CD14-positive monocyte (primary cell): ENCODE data around the gene FAF1. TPM values are rescaled to one million over a fixed set of nuclear protein-coding genes. Genes with fewer than 3 reads are reported as not detected.

Source experiments
- DNase-seq, 3 donors: peaks; one replicate each; pipeline ENCODE4 v3.0.0-alpha.2; 2011 to 2022
- H2AFZ ChIP-seq: 2 replicates; pipeline ENCODE4 v1.6.0; 2012; ENCODE audit warnings: mild to moderate bottlenecking, low read depth, low read length, inconsistent platforms; ENCODE audit not compliant: insufficient read depth, poor library complexity, severe bottlenecking
- H3K27ac ChIP-seq, 2 donors: 1 replicate in 1 of 2; 2 replicates in 1 of 2; pipeline ENCODE4 v1.5.1; 2012 to 2013; ENCODE audit warnings: low read length in 2 of 2, control low read depth in 1 of 2, inconsistent platforms in 1 of 2, low read depth in 1 of 2, mild to moderate bottlenecking in 1 of 2
- H3K27me3 ChIP-seq, 2 donors: one replicate each; pipeline versions ENCODE4 v1.6.0 to v1.6.1; 2011 to 2013; ENCODE audit warnings: low read length in 2 of 2; ENCODE audit not compliant: control insufficient read depth in 2 of 2, insufficient read depth in 2 of 2
- H3K36me3 ChIP-seq, 2 donors: replicated peaks in 1 of 2; 1 replicate in 1 of 2; 2 replicates in 1 of 2; pipeline versions ENCODE4 v1.5.1 to v1.6.1; 2012 to 2013; ENCODE audit warnings: low read length in 2 of 2, control low read depth in 1 of 2, inconsistent platforms in 1 of 2, mild to moderate bottlenecking in 1 of 2; ENCODE audit not compliant: insufficient read depth in 2 of 2, control insufficient read depth in 1 of 2
- H3K4me1 ChIP-seq, 2 donors: 1 replicate in 1 of 2; 2 replicates in 1 of 2; pipeline versions ENCODE4 v1.5.1 to v1.6.1; 2012 to 2013; ENCODE audit warnings: low read length in 2 of 2, control low read depth in 1 of 2, inconsistent platforms in 1 of 2, mild to moderate bottlenecking in 1 of 2, moderate library complexity in 1 of 2; ENCODE audit not compliant: insufficient read depth in 2 of 2, control insufficient read depth in 1 of 2
- H3K4me2 ChIP-seq: replicated peaks from 2 replicates; pipeline ENCODE3; 2012; ENCODE audit warnings: low read length, moderate library complexity, mild to moderate bottlenecking; ENCODE audit not compliant: poor library complexity, severe bottlenecking; ENCODE audit errors: extremely low read depth
- H3K4me3 ChIP-seq, 3 experiments: fragments of 200-600 bp in 1 of 3; sonication (generic) in 1 of 3; replicated peaks in 1 of 3; 1 replicate in 2 of 3; 2 replicates in 1 of 3; pipeline ENCODE4 v1.5.1; 2011 to 2013; ENCODE audit warnings: low read length in 3 of 3, mild to moderate bottlenecking in 3 of 3, control low read depth in 2 of 3, low read depth in 2 of 3, inconsistent platforms in 1 of 3, moderate library complexity in 1 of 3
- H3K79me2 ChIP-seq: 2 replicates; pipeline ENCODE4 v1.6.0; 2012; ENCODE audit warnings: mild to moderate bottlenecking, control low read depth, inconsistent platforms, low read length, moderate library complexity; ENCODE audit not compliant: insufficient read depth
- H3K9ac ChIP-seq: 2 replicates; pipeline ENCODE4 v1.6.0; 2017; ENCODE audit warnings: low read length, mild to moderate bottlenecking; ENCODE audit not compliant: insufficient read depth, poor library complexity, severe bottlenecking
- H3K9me3 ChIP-seq, 2 donors: replicated peaks in 1 of 2; 1 replicate in 1 of 2; 2 replicates in 1 of 2; pipeline versions ENCODE4 v1.5.1 to v1.6.1; 2012 to 2013; ENCODE audit warnings: low read length in 2 of 2, control low read depth in 1 of 2; ENCODE audit not compliant: control insufficient read depth in 1 of 2, insufficient read depth in 1 of 2
- H4K20me1 ChIP-seq: 2 replicates; pipeline ENCODE4 v1.6.0; 2012; ENCODE audit warnings: mild to moderate bottlenecking, low read length, control low read depth, moderate library complexity; ENCODE audit not compliant: insufficient read depth
- H3K27ac Mint-ChIP-seq, 7 donors: one replicate each; pipeline ENCODE4 v1.8.0; 2020; ENCODE audit warnings: mild to moderate bottlenecking in 7 of 7, mixed read lengths in 7 of 7, moderate library complexity in 6 of 7, inconsistent platforms in 2 of 7
- H3K27me3 Mint-ChIP-seq, 3 donors: one replicate each; pipeline ENCODE4 v1.8.0; 2021 to 2022; ENCODE audit warnings: low read depth in 3 of 3, mild to moderate bottlenecking in 3 of 3, mixed read lengths in 3 of 3, moderate library complexity in 3 of 3, inconsistent platforms in 1 of 3
- H3K36me3 Mint-ChIP-seq, 2 donors: one replicate each; pipeline ENCODE4 v1.8.0; 2020; ENCODE audit warnings: mixed read lengths in 2 of 2, inconsistent platforms in 1 of 2, mild to moderate bottlenecking in 1 of 2
- H3K4me1 Mint-ChIP-seq: one replicate; pipeline ENCODE4 v1.8.0; 2020; ENCODE audit warnings: mild to moderate bottlenecking, mixed read lengths
- H3K4me3 Mint-ChIP-seq, 2 donors: one replicate each; pipeline ENCODE4 v1.8.0; 2020; ENCODE audit warnings: mild to moderate bottlenecking in 2 of 2, mixed read lengths in 2 of 2, moderate library complexity in 1 of 2
- H3K9me3 Mint-ChIP-seq, 7 donors: one replicate each; pipeline ENCODE4 v1.8.0; 2020 to 2022; ENCODE audit warnings: mixed read lengths in 7 of 7, mild to moderate bottlenecking in 6 of 7, moderate library complexity in 6 of 7, inconsistent platforms in 2 of 7
- WGBS: methylation state at CpG from one replicate; pipeline ENCODE4 v1.1.5; 2013; ENCODE audit warnings: missing lambda C conversion rate; ENCODE audit not compliant: insufficient coverage; 5-methylcytosine and 5-hydroxymethylcytosine counted together
- intact Hi-C, 2 donors: fragments of 100-400 bp; cut with micrococcal nuclease; formaldehyde crosslinking; loops; one replicate each; pipeline versions ENCODE4 v1.15.0 to v1.15.1; 2023
- polyA plus RNA-seq, 3 donors: library from polyadenylated mRNA; depleted of rRNA in 1 of 3; unstranded in 2 of 3; stranded (reverse) in 1 of 3; fragments of 300-500 nt in 2 of 3; fragments of >200 nt in 1 of 3; fragmentation: Illumina TruSeq in 2 of 3; gene quantifications; 1 replicate in 2 of 3; 2 replicates in 1 of 3; pipeline ENCODE4 v1.2.3, GENCODE V29; 2012 to 2021
- TF ChIP-seq, protein P1 (sequence below): fragments of 200-600 bp; IDR thresholded peaks from one replicate; pipeline ENCODE4 v1.8.0; 2022; ENCODE audit warnings: antibody characterized with exemption, mild to moderate bottlenecking

FAF1 gene
- polyA plus RNA-seq, 3 donors: 11.4 to 29.6 (median 16.9) TPM

- no peak overlapping the region for H3K4me3 ChIP-seq
- DNase-seq: no peak
- no peaks in the 10 kb centered on the region for H4K20me1 ChIP-seq
- Mint-ChIP-seq H3K27ac (no peak overlapping the region), H3K4me1 (peaks cover 2% of the 10 kb centered on the region), H3K9me3 (peaks cover 0 to 5% (median 3%) of the 10 kb centered on the region in 7 donors), H3K4me3 (no peak overlapping the region), H3K36me3 (peaks cover 49 to 51% of the 10 kb centered on the region in 2 donors), H3K27me3 (no peaks in the 10 kb centered on the region)
- H3K4me1 ChIP-seq: no peaks in the 10 kb centered on the region
- no CpG with 5 or more reads among the region's 1 CpG for WGBS
- H3K79me2 ChIP-seq: no peaks in the 10 kb centered on the region
- TF ChIP-seq, protein P1, sequence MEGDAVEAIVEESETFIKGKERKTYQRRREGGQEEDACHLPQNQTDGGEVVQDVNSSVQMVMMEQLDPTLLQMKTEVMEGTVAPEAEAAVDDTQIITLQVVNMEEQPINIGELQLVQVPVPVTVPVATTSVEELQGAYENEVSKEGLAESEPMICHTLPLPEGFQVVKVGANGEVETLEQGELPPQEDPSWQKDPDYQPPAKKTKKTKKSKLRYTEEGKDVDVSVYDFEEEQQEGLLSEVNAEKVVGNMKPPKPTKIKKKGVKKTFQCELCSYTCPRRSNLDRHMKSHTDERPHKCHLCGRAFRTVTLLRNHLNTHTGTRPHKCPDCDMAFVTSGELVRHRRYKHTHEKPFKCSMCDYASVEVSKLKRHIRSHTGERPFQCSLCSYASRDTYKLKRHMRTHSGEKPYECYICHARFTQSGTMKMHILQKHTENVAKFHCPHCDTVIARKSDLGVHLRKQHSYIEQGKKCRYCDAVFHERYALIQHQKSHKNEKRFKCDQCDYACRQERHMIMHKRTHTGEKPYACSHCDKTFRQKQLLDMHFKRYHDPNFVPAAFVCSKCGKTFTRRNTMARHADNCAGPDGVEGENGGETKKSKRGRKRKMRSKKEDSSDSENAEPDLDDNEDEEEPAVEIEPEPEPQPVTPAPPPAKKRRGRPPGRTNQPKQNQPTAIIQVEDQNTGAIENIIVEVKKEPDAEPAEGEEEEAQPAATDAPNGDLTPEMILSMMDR: no peak
- peaks cover 29 to 77% of the 10 kb centered on the region in 2 donors for H3K36me3 ChIP-seq
- no peak overlapping the region for H3K27ac ChIP-seq
- no peak overlapping the region for H2AFZ ChIP-seq
- H3K9me3 ChIP-seq: no peaks in the 10 kb centered on the region
- H3K27me3 ChIP-seq: no peaks in the 10 kb centered on the region
- intact Hi-C loops: no loop called here
- H3K9ac ChIP-seq: no peak overlapping the region
- H3K4me2 ChIP-seq: no peak overlapping the region
Measured at GRCh38 chr1:50564417-50564816, 395.6 kb downstream of the FAF1 start.

DNA sequence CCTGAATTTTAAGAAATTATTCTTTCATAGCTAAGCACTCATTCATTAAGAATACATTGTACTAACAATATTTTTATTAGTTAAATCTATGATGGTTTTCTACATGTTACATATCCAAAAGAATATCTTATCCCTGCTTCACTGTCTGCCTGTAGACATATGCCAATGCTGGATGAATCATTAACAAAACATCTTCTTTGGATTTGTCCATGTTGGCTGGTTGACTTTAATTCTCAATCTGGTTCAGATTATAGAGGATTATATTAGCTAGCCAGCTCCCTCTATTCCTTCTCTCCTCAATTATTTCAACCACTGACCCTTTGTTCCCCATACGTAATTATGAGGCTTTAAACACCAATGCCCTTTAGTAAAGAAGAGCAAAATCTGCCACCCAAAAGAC lies 398.0 kb downstream of the FAF1 start:
- H3K9me3 Mint-ChIP-seq: peaks cover 0 to 5% (median 3%) of the 10 kb centered on the region in 7 donors
- Histone ChIP-seq H4K20me1 (no peaks in the 10 kb centered on the region), H3K4me2 (no peak overlapping the region), H3K27ac (no peak overlapping the region), H2AFZ (no peak overlapping the region), H3K4me1 (no peaks in the 10 kb centered on the region), H3K79me2 (no peaks in the 10 kb centered on the region), H3K4me3 (no peak overlapping the region), H3K27me3 (no peaks in the 10 kb centered on the region), H3K9me3 (no peaks in the 10 kb centered on the region), H3K36me3 (peaks cover 27 to 71% of the 10 kb centered on the region in 2 donors), H3K9ac (no peak overlapping the region)
- no peaks in the 10 kb centered on the region for H3K27me3 Mint-ChIP-seq
- intact Hi-C loops: no loop called here
- H3K27ac Mint-ChIP-seq: no peak overlapping the region
- TF ChIP-seq, protein P1: no peak
- H3K4me1 Mint-ChIP-seq: peaks cover 2% of the 10 kb centered on the region
- no peak overlapping the region for H3K4me3 Mint-ChIP-seq
- peaks cover 49 to 59% of the 10 kb centered on the region in 2 donors for H3K36me3 Mint-ChIP-seq
- DNase-seq: no peak
- no CpG with 5 or more reads among the region's 1 CpG for WGBS
